Caco-2 (cell line): Measurements from ENCODE around the gene MADD. TPM values are rescaled to one million over a fixed set of nuclear protein-coding genes. Genes with fewer than 3 reads are reported as not detected.
A peak's percentile ranks its signal among the peaks of the same experiment; 100 is the strongest.

Experiments used
- BruUV-seq: library from RNA; stranded (reverse); fragments of 400-500 nt; replicated peaks from 2 replicates; lab custom pipeline; 2021; lab: Mats Ljungman, UMichigan
- CTCF ChIA-PET: fragments of 300-600 bp; sonication (Branson Sonifier 250); formaldehyde crosslinking; loops from one replicate; lab custom pipeline; 2022; ENCODE audit warnings: antibody characterized with exemption; lab: Charles Lee
- POLR2A ChIA-PET: fragments of 300-600 bp; sonication (Branson Sonifier 250); formaldehyde crosslinking; loops from one replicate; lab custom pipeline; 2022; ENCODE audit warnings: antibody characterized with exemption; lab: Charles Lee
- DNase-seq, 2 experiments: peaks; one replicate each; pipeline versions ENCODE4 v3.0.0 to v3.0.0-alpha.2; 2020 to 2022
- H3K27me3 ChIP-seq: replicated peaks from 2 replicates; pipeline ENCODE4 v1.6.0; 2011; ENCODE audit warnings: low read length; ENCODE audit not compliant: control insufficient read depth, insufficient read depth
- H3K36me3 ChIP-seq: 2 replicates; pipeline ENCODE4 v1.5.1; 2011; ENCODE audit warnings: low read length; ENCODE audit not compliant: control insufficient read depth, insufficient read depth
- H3K4me1 ChIP-seq: fragments of 250-450 bp; sonication (Bioruptor Pico); 2 replicates; pipeline ENCODE4 v1.5.1; 2020; ENCODE audit warnings: mild to moderate bottlenecking
- H3K4me3 ChIP-seq: 2 replicates; pipeline ENCODE4 v1.5.1; 2011; ENCODE audit warnings: low read depth, mild to moderate bottlenecking, control low read depth, low read length
- H3K9me3 ChIP-seq: fragments of 250-450 bp; sonication (Bioruptor Pico); 2 replicates; pipeline ENCODE4 v1.5.1; 2020; ENCODE audit warnings: mild to moderate bottlenecking, moderate library complexity
- H3K27ac Mint-ChIP-seq: one replicate; pipeline ENCODE4 v1.8.0; 2022; ENCODE audit warnings: mixed read lengths; ENCODE audit not compliant: unreplicated experiment
- H3K27me3 Mint-ChIP-seq: one replicate; pipeline ENCODE4 v1.8.0; 2022; ENCODE audit warnings: mixed read lengths; ENCODE audit not compliant: insufficient read depth, unreplicated experiment
- H3K36me3 Mint-ChIP-seq: one replicate; pipeline ENCODE4 v1.8.0; 2022; ENCODE audit warnings: mild to moderate bottlenecking, mixed read lengths; ENCODE audit not compliant: insufficient read depth, unreplicated experiment
- H3K4me1 Mint-ChIP-seq: one replicate; pipeline ENCODE4 v1.8.0; 2022; ENCODE audit warnings: low read depth, mixed read lengths; ENCODE audit not compliant: unreplicated experiment
- H3K4me3 Mint-ChIP-seq: one replicate; pipeline ENCODE4 v1.8.0; 2022; ENCODE audit warnings: mild to moderate bottlenecking, moderate library complexity, mixed read lengths; ENCODE audit not compliant: unreplicated experiment
- H3K9me3 Mint-ChIP-seq: one replicate; pipeline ENCODE4 v1.8.0; 2022; ENCODE audit warnings: mixed read lengths; ENCODE audit not compliant: unreplicated experiment
- CTCF ChIP-seq, 2 experiments: fragments of 200-600 bp in 1 of 2; IDR thresholded peaks; 1 replicate in 1 of 2; 2 replicates in 1 of 2; pipeline versions ENCODE4 v1.5.1 to v1.8.0; 2011 to 2022; ENCODE audit warnings: antibody characterized with exemption in 1 of 2, control low read depth in 1 of 2, inconsistent platforms in 1 of 2, low read depth in 1 of 2, low read length in 1 of 2, mild to moderate bottlenecking in 1 of 2, moderate library complexity in 1 of 2; ENCODE audit not compliant: insufficient read depth in 1 of 2, severe bottlenecking in 1 of 2, unreplicated experiment in 1 of 2
- intact Hi-C: fragments of 100-400 bp; cut with micrococcal nuclease; formaldehyde crosslinking; loops from one replicate; pipeline ENCODE4 v1.10.0; 2022; ENCODE audit not compliant: unreplicated experiment
- total RNA-seq: library from RNA; stranded (reverse); gene quantifications from 2 replicates; pipeline ENCODE4 v1.2.3, GENCODE V29; 2022

Gene MADD
- total RNA-seq, 1 experiment from 2014 or later = 63.8 TPM

GRCh38 chr11:47355283-47356128 lies 85.6 kb downstream of the MADD start:
- H3K9me3 Mint-ChIP-seq = no peaks in the 10 kb centered on the region
- intact Hi-C loops = loop anchor here (1.0 to 2.0 kb wide), 4 partner anchors 47 to 178 kb away; no protein-coding TSS in a partner anchor
- H3K36me3 ChIP-seq = no peaks in the 10 kb centered on the region
- TF ChIP-seq CTCF (IDR thresholded peaks at IDR 0.05; ENCODE audit: insufficient read depth in 1 of 2, low read depth in 1 of 2, low read length in 1 of 2, severe bottlenecking in 1 of 2, unreplicated experiment in 1 of 2) = peak; percentile 97 to 100
- peaks cover 4% of the 10 kb centered on the region; the same call in 1 of the 2 replicates for H3K4me1 ChIP-seq
- CTCF ChIA-PET = interaction anchor here (0.6 to 1.9 kb wide), 26 partner anchors 8 to 533 kb away, joined by 3 to 27 read pairs (median 4); partner anchors contain the start of genes ACP2, DDB2, MADD and NR1H3
- no peak overlapping the region for H3K4me3 Mint-ChIP-seq
- H3K27ac Mint-ChIP-seq = no peak overlapping the region
- H3K27me3 ChIP-seq = no peaks in the 10 kb centered on the region
- H3K27me3 Mint-ChIP-seq = no peaks in the 10 kb centered on the region
- POLR2A ChIA-PET = interaction anchor here (0.9 kb wide), 1 partner anchor 85 kb away, joined by 3 read pairs; no protein-coding TSS in a partner anchor
- BruUV-seq = no TSS peak
- peak; percentile 96 to 97 for DNase-seq
- no peaks in the 10 kb centered on the region for H3K4me1 Mint-ChIP-seq
- H3K4me3 ChIP-seq = peak overlapping the region; percentile 23
- H3K36me3 Mint-ChIP-seq = no peaks in the 10 kb centered on the region
- peaks cover 10% of the 10 kb centered on the region; the same call in 1 of the 2 replicates for H3K9me3 ChIP-seq

DNA sequence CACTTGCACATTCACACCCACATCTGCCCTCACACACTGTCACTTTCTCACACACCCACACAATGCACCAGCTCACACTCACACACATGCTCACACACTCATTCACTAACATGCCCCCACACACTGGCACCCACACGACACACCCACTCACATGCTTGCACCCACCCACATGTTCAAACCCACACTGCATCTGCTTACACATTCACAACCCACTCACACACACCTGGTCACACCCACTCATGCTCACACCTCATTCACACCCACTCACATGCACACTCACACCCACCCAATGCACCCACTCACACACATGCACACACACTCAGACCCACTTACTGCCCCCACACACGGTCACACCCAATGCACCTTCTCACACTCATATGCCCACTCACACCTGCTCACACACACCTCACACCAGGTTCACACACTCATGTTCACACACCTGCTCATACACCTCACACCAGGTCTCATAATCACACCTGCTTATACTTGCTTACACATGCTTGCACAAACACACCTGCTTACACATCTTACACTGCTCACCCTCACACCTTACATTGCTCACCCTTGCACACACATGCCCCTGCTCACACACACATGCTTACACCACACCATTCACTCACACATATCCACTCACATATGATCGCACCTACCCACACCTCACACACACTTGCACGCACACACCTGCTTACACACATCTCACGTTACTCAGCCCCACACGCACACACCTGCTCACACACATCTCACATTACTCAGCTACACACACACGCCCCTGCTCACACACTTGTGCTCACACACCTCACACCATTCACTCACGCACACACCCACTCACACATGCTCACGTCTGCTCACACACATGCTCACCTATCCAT lies 86.4 kb downstream of the MADD start:
- Histone ChIP-seq H3K36me3 (no peaks in the 10 kb centered on the region), H3K4me1 (peaks cover 4% of the 10 kb centered on the region; the same call in 1 of the 2 replicates), H3K9me3 (peaks cover 10% of the 10 kb centered on the region; the same call in 1 of the 2 replicates), H3K4me3 (no peak overlapping the region), H3K27me3 (no peaks in the 10 kb centered on the region)
- no TSS peak for BruUV-seq
- CTCF ChIA-PET = no interaction called here
- Mint-ChIP-seq H3K36me3 (no peaks in the 10 kb centered on the region), H3K4me1 (no peaks in the 10 kb centered on the region), H3K27me3 (no peaks in the 10 kb centered on the region), H3K27ac (no peak overlapping the region), H3K9me3 (no peaks in the 10 kb centered on the region), H3K4me3 (no peak overlapping the region)
- POLR2A ChIA-PET = no interaction called here
- no peak for TF ChIP-seq CTCF (IDR thresholded peaks at IDR 0.05; ENCODE audit: insufficient read depth in 1 of 2, low read depth in 1 of 2, low read length in 1 of 2, severe bottlenecking in 1 of 2, unreplicated experiment in 1 of 2)
- intact Hi-C loops = no loop called here
- DNase-seq = no peak

DNA sequence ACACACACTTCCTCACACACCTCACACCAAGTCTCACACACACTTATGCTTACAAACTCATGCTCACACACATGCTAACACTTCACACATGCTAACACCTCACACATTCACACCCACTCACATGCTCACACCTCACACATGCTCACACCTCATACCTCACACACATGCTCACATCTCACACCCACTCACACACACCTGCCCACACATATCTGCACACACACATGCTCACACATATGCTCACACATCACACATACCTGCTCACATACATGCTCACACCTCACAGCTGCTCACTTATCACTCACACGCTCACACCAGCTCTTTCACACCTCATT lies 87.0 kb downstream of the MADD start:
- no peaks in the 10 kb centered on the region for H3K27me3 Mint-ChIP-seq
- no peak for DNase-seq
- ChIA-PET CTCF (no interaction called here), POLR2A (no interaction called here)
- no peaks in the 10 kb centered on the region for H3K4me1 Mint-ChIP-seq
- no peak overlapping the region for H3K27ac Mint-ChIP-seq
- Histone ChIP-seq H3K4me1 (peaks cover 4% of the 10 kb centered on the region; the same call in 1 of the 2 replicates), H3K36me3 (no peaks in the 10 kb centered on the region), H3K4me3 (no peak overlapping the region), H3K27me3 (no peaks in the 10 kb centered on the region), H3K9me3 (peaks cover 10% of the 10 kb centered on the region; the same call in 1 of the 2 replicates)
- intact Hi-C loops = no loop called here
- no peak overlapping the region for H3K4me3 Mint-ChIP-seq
- no TSS peak for BruUV-seq
- TF ChIP-seq CTCF (IDR thresholded peaks at IDR 0.05; ENCODE audit: insufficient read depth in 1 of 2, low read depth in 1 of 2, low read length in 1 of 2, severe bottlenecking in 1 of 2, unreplicated experiment in 1 of 2) = no peak
- no peaks in the 10 kb centered on the region for H3K36me3 Mint-ChIP-seq
- H3K9me3 Mint-ChIP-seq = no peaks in the 10 kb centered on the region
